NCI-H748 (cell line): ENCODE results near the gene SLC36A3.
"Not testable (repeated sequence)": the region's sequence is repeated elsewhere in the genome, so short reads cannot be mapped to it uniquely, and the experiment has no call there.

ENCODE experiments used
- DNase-seq: peaks from one replicate; lab custom pipeline; 2025; ENCODE audit not compliant: unreplicated experiment; lab: John Stamatoyannopoulos, UW

SLC36A3 gene

GRCh38 chr5:151303666-151304065 lies at the start of gene SLC36A3:
SLC36A3 (minus strand) TSS chr5:151303766; CDS start chr5:151303354, 412 bp downstream.
- no peak for DNase-seq

GRCh38 chr5:151351671-151352070 lies 48.1 kb upstream of the SLC36A3 start:
- DNase-seq = no peak

GRCh38 chr5:151348789-151349188 lies 45.2 kb upstream of the SLC36A3 start:
- DNase-seq = no peak

GRCh38 chr5:151347369-151347768 lies 43.8 kb upstream of the SLC36A3 start, which contains the start of gene SLC36A2:
SLC36A2 (minus strand) TSS chr5:151347559; CDS start chr5:151347460, 99 bp downstream.
- no peak for DNase-seq

GRCh38 chr5:151345808-151346478 lies 42.4 kb upstream of the SLC36A3 start:
- no peak for DNase-seq

GRCh38 chr5:151345187-151345807 lies 41.7 kb upstream of the SLC36A3 start:
- DNase-seq = no peak

- DNase-seq = no peak
Measured at GRCh38 chr5:151344088-151344487, 40.5 kb upstream of the SLC36A3 start.

- DNase-seq = no peak
Measured at GRCh38 chr5:151340004-151340403, 36.4 kb upstream of the SLC36A3 start.

GRCh38 chr5:151338734-151339133 lies 35.2 kb upstream of the SLC36A3 start:
- no peak for DNase-seq

- no peak for DNase-seq
Measured at GRCh38 chr5:151332857-151333256, 29.3 kb upstream of the SLC36A3 start.

GRCh38 chr5:151328734-151329133 lies 25.2 kb upstream of the SLC36A3 start:
- DNase-seq = no peak

- no peak for DNase-seq
Measured at GRCh38 chr5:151327585-151327984, 24.0 kb upstream of the SLC36A3 start.

- DNase-seq = no peak
Measured at GRCh38 chr5:151326266-151326665, 22.7 kb upstream of the SLC36A3 start.

- no peak for DNase-seq
Measured at GRCh38 chr5:151320481-151320880, 16.9 kb upstream of the SLC36A3 start.

GRCh38 chr5:151318850-151319732 lies 15.5 kb upstream of the SLC36A3 start:
- DNase-seq = no peak

- DNase-seq = no peak
Measured at GRCh38 chr5:151317871-151318270, 14.3 kb upstream of the SLC36A3 start.

- peak; percentile 69 for DNase-seq
Measured at GRCh38 chr5:151315998-151316597, 12.5 kb upstream of the SLC36A3 start.

- DNase-seq = no peak
Measured at GRCh38 chr5:151313357-151313756, 9.8 kb upstream of the SLC36A3 start.

GRCh38 chr5:151312756-151313324 lies 9.3 kb upstream of the SLC36A3 start:
- DNase-seq = no peak

GRCh38 chr5:151310932-151311331 lies 7.4 kb upstream of the SLC36A3 start:
- no peak for DNase-seq

GRCh38 chr5:151309821-151310220 lies 6.3 kb upstream of the SLC36A3 start:
- DNase-seq = not testable (repeated sequence)
